Measurements from ENCODE around the gene CAPN12.

The CAPN12 gene

GRCh38 chr19:38709671-38710415 lies 34.4 kb downstream of the CAPN12 start:
- DNase-seq, result no peak

- no peak for DNase-seq
Observed at GRCh38 chr19:38709119-38709518, 35.2 kb downstream of the CAPN12 start.

GRCh38 chr19:38708413-38709024 lies 35.8 kb downstream of the CAPN12 start:
- DNase-seq, result no peak

GRCh38 chr19:38707512-38708114 lies 36.7 kb downstream of the CAPN12 start:
- DNase-seq, result no peak

GRCh38 chr19:38706792-38707511 lies 37.3 kb downstream of the CAPN12 start:
- no peak for DNase-seq

GRCh38 chr19:38705197-38706019 lies 38.9 kb downstream of the CAPN12 start:
- no peak for DNase-seq

GRCh38 chr19:38704488-38705026 lies 39.7 kb downstream of the CAPN12 start:
- no peak for DNase-seq

- DNase-seq, result no peak
Observed at GRCh38 chr19:38703509-38703908, 40.8 kb downstream of the CAPN12 start.

GRCh38 chr19:38702278-38702677 lies 42.0 kb downstream of the CAPN12 start:
- DNase-seq, result no peak

GRCh38 chr19:38701455-38702063 lies 42.7 kb downstream of the CAPN12 start:
- no peak for DNase-seq

GRCh38 chr19:38700902-38701454 lies 43.3 kb downstream of the CAPN12 start:
- DNase-seq, result no peak

GRCh38 chr19:38700350-38700901 lies 43.8 kb downstream of the CAPN12 start:
- no peak for DNase-seq

- no peak for DNase-seq
Observed at GRCh38 chr19:38699647-38700349, 44.5 kb downstream of the CAPN12 start.

- DNase-seq, result no peak
Observed at GRCh38 chr19:38699027-38699346, 45.3 kb downstream of the CAPN12 start.

GRCh38 chr19:38698225-38699026 lies 45.8 kb downstream of the CAPN12 start:
- DNase-seq, result no peak

- no peak for DNase-seq
Observed at GRCh38 chr19:38697641-38698071, 46.6 kb downstream of the CAPN12 start.

- no peak for DNase-seq
Observed at GRCh38 chr19:38697197-38697596, 47.1 kb downstream of the CAPN12 start.

- DNase-seq, result no peak
Observed at GRCh38 chr19:38696729-38697055, 47.6 kb downstream of the CAPN12 start.

GRCh38 chr19:38695832-38696728 lies 48.2 kb downstream of the CAPN12 start:
- no peak for DNase-seq

Measured in CD4-positive, alpha-beta T cell treated with Interleukin-10 for 1 hour (primary cell).